Ascending aorta (tissue), 2 donors: ENCODE data around the gene ZNF324B. TPM values are rescaled to one million over a fixed set of nuclear protein-coding genes. Genes with fewer than 3 reads are reported as not detected.

Source experiments
- DNase-seq, 2 donors: peaks; one replicate each; pipeline ENCODE4 v3.0.0-alpha.2; 2019; ENCODE audit warnings: low spot score in 2 of 2
- H3K27ac ChIP-seq, 2 donors: fragments of 200-600 bp; sonication (generic); one replicate each; pipeline ENCODE4 v1.5.1; 2016 to 2017; ENCODE audit warnings: mild to moderate bottlenecking in 1 of 2
- H3K27me3 ChIP-seq: fragments of 200-600 bp; sonication (generic); one replicate; pipeline ENCODE4 v1.5.1; 2017
- H3K36me3 ChIP-seq, 2 donors: fragments of 200-600 bp; sonication (generic); one replicate each; pipeline ENCODE4 v1.5.1; 2016
- H3K4me1 ChIP-seq, 2 donors: fragments of 200-600 bp; sonication (generic); one replicate each; pipeline ENCODE4 v1.5.1; 2016 to 2017; ENCODE audit warnings: mild to moderate bottlenecking in 1 of 2
- H3K4me3 ChIP-seq, 2 donors: fragments of 200-600 bp; sonication (generic); one replicate each; pipeline ENCODE4 v1.5.1; 2016 to 2017; ENCODE audit warnings: mild to moderate bottlenecking in 1 of 2
- H3K9me3 ChIP-seq, 2 donors: fragments of 200-600 bp; sonication (generic); one replicate each; pipeline ENCODE4 v1.5.1; 2016
- intact Hi-C: fragments of 100-400 bp; cut with DNase I; formaldehyde crosslinking; loops from one replicate; pipeline ENCODE4 v1.15.1; 2023
- total RNA-seq: library from RNA; depleted of rRNA; stranded (reverse); fragments of >200 nt; gene quantifications from one replicate; pipeline ENCODE4 v1.1.0, GENCODE V29; 2016
- TF ChIP-seq, protein P1 (sequence below), 3 experiments: fragments of 200-600 bp in 2 of 3; fragments of 450-650 bp in 1 of 3; sonication (generic) in 2 of 3; IDR thresholded peaks; one replicate each; pipeline ENCODE4 v1.5.1; 2016 to 2019; ENCODE audit warnings: antibody characterized with exemption in 3 of 3, mild to moderate bottlenecking in 1 of 3, moderate library complexity in 1 of 3

Gene ZNF324B
- total RNA-seq, 1 donor from 2014 or later = 2.2 TPM

GRCh38 chr19:58476498-58477015 is 25.1 kb downstream of the ZNF324B start:
- no peaks in the 10 kb centered on the region for H3K27me3 ChIP-seq
- peak overlapping the region; percentile 65 to 68 for H3K4me3 ChIP-seq
- TF ChIP-seq, protein P1, sequence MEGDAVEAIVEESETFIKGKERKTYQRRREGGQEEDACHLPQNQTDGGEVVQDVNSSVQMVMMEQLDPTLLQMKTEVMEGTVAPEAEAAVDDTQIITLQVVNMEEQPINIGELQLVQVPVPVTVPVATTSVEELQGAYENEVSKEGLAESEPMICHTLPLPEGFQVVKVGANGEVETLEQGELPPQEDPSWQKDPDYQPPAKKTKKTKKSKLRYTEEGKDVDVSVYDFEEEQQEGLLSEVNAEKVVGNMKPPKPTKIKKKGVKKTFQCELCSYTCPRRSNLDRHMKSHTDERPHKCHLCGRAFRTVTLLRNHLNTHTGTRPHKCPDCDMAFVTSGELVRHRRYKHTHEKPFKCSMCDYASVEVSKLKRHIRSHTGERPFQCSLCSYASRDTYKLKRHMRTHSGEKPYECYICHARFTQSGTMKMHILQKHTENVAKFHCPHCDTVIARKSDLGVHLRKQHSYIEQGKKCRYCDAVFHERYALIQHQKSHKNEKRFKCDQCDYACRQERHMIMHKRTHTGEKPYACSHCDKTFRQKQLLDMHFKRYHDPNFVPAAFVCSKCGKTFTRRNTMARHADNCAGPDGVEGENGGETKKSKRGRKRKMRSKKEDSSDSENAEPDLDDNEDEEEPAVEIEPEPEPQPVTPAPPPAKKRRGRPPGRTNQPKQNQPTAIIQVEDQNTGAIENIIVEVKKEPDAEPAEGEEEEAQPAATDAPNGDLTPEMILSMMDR (IDR thresholded peaks at IDR 0.05) = no peak
- peaks cover 24 to 44% of the 10 kb centered on the region in 2 donors for H3K36me3 ChIP-seq
- H3K4me1 ChIP-seq = peaks cover 3 to 15% of the 10 kb centered on the region in 2 donors
- no peaks in the 10 kb centered on the region for H3K9me3 ChIP-seq
- peak overlapping the region; percentile 84 to 93 for H3K27ac ChIP-seq
- intact Hi-C loops = loop anchor here (1.0 kb wide), 2 partner anchors 23 to 36 kb away; partner anchors contain the start of gene ZNF132
- DNase-seq = peak in 1 of 2 donors; percentile 76

DNA sequence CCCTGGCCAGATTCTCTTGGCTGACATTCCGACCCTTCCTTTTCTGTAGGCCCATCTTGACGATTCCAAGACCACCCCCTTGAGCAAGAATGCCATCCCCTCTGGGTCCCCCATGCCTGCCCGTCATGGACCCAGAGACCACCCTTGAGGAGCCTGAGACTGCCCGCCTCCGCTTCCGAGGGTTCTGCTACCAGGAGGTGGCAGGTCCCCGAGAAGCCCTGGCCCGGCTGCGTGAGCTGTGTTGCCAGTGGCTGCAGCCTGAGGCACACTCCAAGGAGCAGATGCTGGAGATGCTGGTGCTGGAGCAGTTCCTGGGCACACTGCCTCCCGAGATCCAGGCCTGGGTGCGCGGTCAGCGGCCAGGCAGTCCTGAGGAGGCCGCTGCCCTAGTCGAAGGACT is 25.7 kb downstream of the ZNF324B start:
- no peak for DNase-seq
- peaks cover 21 to 40% of the 10 kb centered on the region in 2 donors for H3K36me3 ChIP-seq
- H3K27me3 ChIP-seq = no peaks in the 10 kb centered on the region
- no peaks in the 10 kb centered on the region for H3K9me3 ChIP-seq
- TF ChIP-seq, protein P1 (IDR thresholded peaks at IDR 0.05) = no peak
- H3K4me3 ChIP-seq = peak overlapping the region; percentile 65 to 68
- intact Hi-C loops = no loop called here
- peaks cover 3 to 15% of the 10 kb centered on the region in 2 donors for H3K4me1 ChIP-seq
- H3K27ac ChIP-seq = peak overlapping the region; percentile 84 to 93

DNA sequence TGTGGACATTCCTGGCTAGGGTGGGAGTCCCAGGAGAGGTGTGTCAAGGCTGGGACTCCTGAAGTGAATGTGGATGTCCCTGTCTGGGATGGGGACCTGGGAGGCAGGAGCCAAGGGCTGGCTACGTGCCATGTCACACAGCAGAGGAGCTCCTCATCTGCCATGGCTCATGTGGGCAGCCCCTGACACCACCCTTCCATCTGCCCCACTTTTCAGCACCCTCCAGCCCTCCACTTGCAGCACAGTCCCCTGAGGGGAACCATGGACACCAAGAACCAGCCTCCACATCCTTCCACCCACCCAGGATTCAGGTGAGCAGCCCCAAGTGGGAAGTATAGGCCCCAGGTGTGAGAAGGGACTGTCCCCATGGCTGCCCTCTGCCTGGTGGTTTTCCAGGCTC is 26.4 kb downstream of the ZNF324B start:
- H3K4me1 ChIP-seq = peaks cover 3 to 16% of the 10 kb centered on the region in 2 donors
- intact Hi-C loops = no loop called here
- H3K36me3 ChIP-seq = peaks cover 21 to 32% of the 10 kb centered on the region in 2 donors
- no peaks in the 10 kb centered on the region for H3K27me3 ChIP-seq
- H3K4me3 ChIP-seq = no peak overlapping the region
- no peaks in the 10 kb centered on the region for H3K9me3 ChIP-seq
- DNase-seq = no peak
- TF ChIP-seq, protein P1 (IDR thresholded peaks at IDR 0.05) = no peak
- H3K27ac ChIP-seq = peak overlapping the region; percentile 84 to 93

DNA sequence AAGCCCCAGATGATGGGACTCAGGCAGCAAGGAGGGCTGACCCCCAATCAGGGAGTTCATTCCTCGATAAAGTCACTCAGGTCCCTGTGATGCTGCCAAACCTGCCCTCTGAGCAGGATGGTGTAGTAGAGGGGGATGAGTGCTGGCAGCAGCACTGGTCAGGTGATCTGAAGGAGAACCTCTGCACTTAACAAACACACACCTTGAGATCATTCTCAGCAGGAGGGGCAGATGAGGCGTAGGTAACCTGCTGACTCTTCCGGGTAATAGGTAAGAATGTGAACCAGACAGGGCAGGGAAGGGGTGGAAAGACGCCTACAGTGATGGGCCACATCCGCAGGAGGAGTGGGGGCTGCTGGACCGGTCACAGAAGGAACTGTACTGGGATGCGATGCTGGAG is 27.9 kb downstream of the ZNF324B start:
- intact Hi-C loops = no loop called here
- TF ChIP-seq, protein P1 (IDR thresholded peaks at IDR 0.05) = no peak
- H3K9me3 ChIP-seq = no peaks in the 10 kb centered on the region

GRCh38 chr19:58479736-58480480 is 28.5 kb downstream of the ZNF324B start:
- TF ChIP-seq, protein P1 (IDR thresholded peaks at IDR 0.05) = no peak
- Histone ChIP-seq H3K27me3 (no peaks in the 10 kb centered on the region), H3K4me1 (peaks cover 7 to 26% of the 10 kb centered on the region in 2 donors), H3K36me3 (peaks cover 21 to 24% of the 10 kb centered on the region in 2 donors), H3K9me3 (no peaks in the 10 kb centered on the region), H3K4me3 (no peak overlapping the region), H3K27ac (no peak overlapping the region)
- intact Hi-C loops = no loop called here
- DNase-seq = no peak

More for the DNA sequence above, 27.9 kb downstream of the ZNF324B start:
- Histone ChIP-seq H3K36me3 (peaks cover 21 to 24% of the 10 kb centered on the region in 2 donors), H3K4me1 (peaks cover 7 to 25% of the 10 kb centered on the region in 2 donors), H3K4me3 (no peak overlapping the region), H3K27me3 (no peaks in the 10 kb centered on the region), H3K27ac (no peak overlapping the region)
- no peak for DNase-seq
